ENCODE measurements around the gene MBIP. TPM values are rescaled to one million over a fixed set of nuclear protein-coding genes. Genes with fewer than 3 reads are reported as not detected.

The MBIP gene
- total RNA-seq, 4 donors from 2014 or later: 17.2 to 35.8 (median 21.0) TPM

DNA sequence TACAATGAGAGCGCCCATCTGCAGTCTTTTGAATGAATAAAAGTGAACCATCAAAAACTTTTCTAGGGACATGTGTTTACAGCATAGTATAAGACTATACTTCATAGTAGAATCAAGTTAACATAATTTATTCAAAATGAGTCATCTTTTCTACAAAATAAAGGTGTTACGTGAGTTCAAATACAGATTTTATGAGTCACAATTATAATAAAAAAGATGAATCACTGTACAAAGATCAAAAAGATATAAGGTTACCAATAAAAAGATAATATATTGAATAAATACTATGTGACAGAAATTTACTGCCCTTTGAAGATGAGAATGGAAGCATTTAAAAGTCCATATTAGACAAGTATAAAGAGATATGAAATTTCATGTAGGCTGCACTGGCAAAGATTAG lies 2.8 kb downstream of the MBIP start:
- H3K4me3 ChIP-seq (ENCODE audit: low read depth, poor library complexity, severe bottlenecking): no peak overlapping the region
- 47 to 61% methylated on average over 2 of the region's 2 CpGs for WGBS, 2 donors
- DNase-seq (ENCODE audit: low spot score in 2 of 2): no peak
- intact Hi-C loops (cut with DNase I; ENCODE audit: low total_unique reads): no loop called here
- TF ChIP-seq POLR2A (IDR thresholded peaks at IDR 0.05): no peak
- TF ChIP-seq, protein P1, sequence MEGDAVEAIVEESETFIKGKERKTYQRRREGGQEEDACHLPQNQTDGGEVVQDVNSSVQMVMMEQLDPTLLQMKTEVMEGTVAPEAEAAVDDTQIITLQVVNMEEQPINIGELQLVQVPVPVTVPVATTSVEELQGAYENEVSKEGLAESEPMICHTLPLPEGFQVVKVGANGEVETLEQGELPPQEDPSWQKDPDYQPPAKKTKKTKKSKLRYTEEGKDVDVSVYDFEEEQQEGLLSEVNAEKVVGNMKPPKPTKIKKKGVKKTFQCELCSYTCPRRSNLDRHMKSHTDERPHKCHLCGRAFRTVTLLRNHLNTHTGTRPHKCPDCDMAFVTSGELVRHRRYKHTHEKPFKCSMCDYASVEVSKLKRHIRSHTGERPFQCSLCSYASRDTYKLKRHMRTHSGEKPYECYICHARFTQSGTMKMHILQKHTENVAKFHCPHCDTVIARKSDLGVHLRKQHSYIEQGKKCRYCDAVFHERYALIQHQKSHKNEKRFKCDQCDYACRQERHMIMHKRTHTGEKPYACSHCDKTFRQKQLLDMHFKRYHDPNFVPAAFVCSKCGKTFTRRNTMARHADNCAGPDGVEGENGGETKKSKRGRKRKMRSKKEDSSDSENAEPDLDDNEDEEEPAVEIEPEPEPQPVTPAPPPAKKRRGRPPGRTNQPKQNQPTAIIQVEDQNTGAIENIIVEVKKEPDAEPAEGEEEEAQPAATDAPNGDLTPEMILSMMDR (IDR thresholded peaks at IDR 0.05): no peak

- intact Hi-C loops (cut with DNase I; ENCODE audit: low total_unique reads): no loop called here
- no peak for DNase-seq (ENCODE audit: low spot score in 2 of 2)
- TF ChIP-seq POLR2A (IDR thresholded peaks at IDR 0.05): no peak
- TF ChIP-seq, protein P1 (IDR thresholded peaks at IDR 0.05): no peak
- WGBS, 2 donors: 68 to 72% methylated on average over 1 of the region's 1 CpG
- H3K4me3 ChIP-seq (ENCODE audit: low read depth, poor library complexity, severe bottlenecking): no peak overlapping the region
These were observed 4.3 kb downstream of the MBIP start for GRCh38 chr14:36316131-36316530.

DNA sequence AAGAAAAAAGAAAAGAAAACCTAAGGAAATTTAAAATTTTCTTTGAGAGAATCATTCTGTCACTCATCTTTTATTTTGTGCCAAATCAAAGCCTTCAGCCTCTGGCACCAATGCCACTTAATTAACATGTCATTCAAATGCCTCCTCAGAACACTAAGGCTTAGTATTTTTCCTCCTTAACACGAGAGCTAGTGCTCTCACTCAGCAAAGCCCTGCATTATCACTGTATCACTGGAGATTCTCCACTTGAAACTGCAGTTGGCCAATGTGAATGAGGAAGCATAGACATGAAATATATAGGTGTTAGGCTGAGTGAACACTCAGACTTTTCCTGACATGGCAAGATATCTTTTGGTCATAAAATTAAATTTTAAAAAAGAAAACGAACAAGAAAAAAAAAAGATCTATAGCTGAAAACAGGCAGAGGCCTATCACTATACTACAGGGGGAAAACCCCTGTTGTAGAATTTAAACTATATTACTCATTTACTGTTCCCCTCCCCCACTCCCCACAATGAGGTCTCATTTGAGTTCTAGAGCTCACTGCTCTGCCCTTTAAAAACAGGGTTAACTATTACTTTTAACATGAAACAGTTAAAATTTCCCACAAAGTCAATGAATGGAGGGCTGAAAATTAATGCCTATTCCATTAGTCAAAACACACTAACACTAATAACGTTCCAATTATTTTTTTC lies 5.1 kb downstream of the MBIP start:
- intact Hi-C loops (cut with DNase I; ENCODE audit: low total_unique reads): no loop called here
- no peak for TF ChIP-seq POLR2A (IDR thresholded peaks at IDR 0.05)
- TF ChIP-seq, protein P1 (IDR thresholded peaks at IDR 0.05): no peak
- 41 to 59% methylated on average over 3 of the region's 3 CpGs for WGBS, 2 donors
- DNase-seq (ENCODE audit: low spot score in 2 of 2): no peak
- no peak overlapping the region for H3K4me3 ChIP-seq (ENCODE audit: low read depth, poor library complexity, severe bottlenecking)

DNA sequence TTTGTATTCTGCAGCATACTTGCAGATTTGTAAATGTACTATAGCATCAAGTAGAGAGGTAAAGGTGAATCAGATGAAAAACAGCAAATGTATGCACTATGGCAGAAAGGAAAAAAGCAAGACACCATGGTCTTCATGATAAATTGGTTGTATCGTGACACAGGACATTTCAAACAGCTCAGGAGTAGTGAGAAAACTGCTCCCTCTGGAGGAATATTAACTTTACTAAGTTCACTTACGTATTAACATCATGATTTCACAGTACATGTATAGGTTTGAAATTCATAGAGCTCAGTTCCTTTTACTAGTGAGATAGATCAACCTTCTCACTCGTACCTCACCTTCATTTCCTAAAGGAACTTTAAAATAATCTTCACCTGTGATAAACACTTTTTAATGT lies 6.5 kb downstream of the MBIP start:
- WGBS, 2 donors: 89 to 92% methylated on average over 3 of the region's 3 CpGs
- no peak overlapping the region for H3K4me3 ChIP-seq (ENCODE audit: low read depth, poor library complexity, severe bottlenecking)

GRCh38 chr14:36313206-36313605 lies 7.2 kb downstream of the MBIP start:
- WGBS, 2 donors: 74 to 79% methylated on average over 2 of the region's 2 CpGs
- no peak for DNase-seq (ENCODE audit: low spot score in 2 of 2)
- intact Hi-C loops (cut with DNase I; ENCODE audit: low total_unique reads): no loop called here
- H3K4me3 ChIP-seq (ENCODE audit: low read depth, poor library complexity, severe bottlenecking): no peak overlapping the region
- TF ChIP-seq, protein P1 (IDR thresholded peaks at IDR 0.05): no peak
- no peak for TF ChIP-seq POLR2A (IDR thresholded peaks at IDR 0.05)

More for the DNA sequence above, 6.5 kb downstream of the MBIP start:
- intact Hi-C loops (cut with DNase I; ENCODE audit: low total_unique reads): no loop called here
- no peak for DNase-seq (ENCODE audit: low spot score in 2 of 2)
- TF ChIP-seq POLR2A (IDR thresholded peaks at IDR 0.05): no peak
- TF ChIP-seq, protein P1 (IDR thresholded peaks at IDR 0.05): no peak

DNA sequence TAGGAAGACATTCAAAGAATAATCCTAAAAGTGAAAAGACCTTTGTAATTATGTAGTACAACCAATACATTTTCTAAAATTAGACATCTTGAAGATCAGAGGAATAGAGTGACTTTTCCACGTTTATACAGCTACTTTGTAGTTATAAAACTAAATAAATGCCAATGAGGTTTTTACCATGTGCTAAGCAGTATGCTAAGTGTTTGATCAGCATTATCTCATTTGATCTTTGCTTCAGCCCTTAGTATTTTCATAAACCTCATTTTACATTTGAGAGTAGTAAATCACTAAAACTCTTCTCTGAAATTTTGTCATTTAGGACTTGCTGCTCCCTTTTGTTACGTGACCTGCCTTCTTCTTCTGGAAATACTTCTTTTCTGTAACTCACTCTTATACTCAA lies 13.6 kb downstream of the MBIP start:
- TF ChIP-seq, protein P1 (IDR thresholded peaks at IDR 0.05): no peak
- TF ChIP-seq POLR2A (IDR thresholded peaks at IDR 0.05): no peak
- no peak overlapping the region for H3K4me3 ChIP-seq (ENCODE audit: low read depth, poor library complexity, severe bottlenecking)
- 84 to 85% methylated on average over 2 of the region's 2 CpGs for WGBS, 2 donors
- DNase-seq (ENCODE audit: low spot score in 2 of 2): no peak
- intact Hi-C loops (cut with DNase I; ENCODE audit: low total_unique reads): no loop called here
